IPS-NIHi11 (cell line): ENCODE measurements around the gene SNUPN.
A peak's percentile ranks its signal among the peaks of the same experiment; 100 is the strongest.

Experiments used
- DNase-seq: peaks from one replicate; pipeline ENCODE4 v3.0.0; 2012; ENCODE audit warnings: mixed read lengths, low spot score

Gene SNUPN

GRCh38 chr15:75625542-75626347 is at the start of gene SNUPN:
SNUPN (minus strand) TSS chr15:75625725; CDS start chr15:75621051, 4,674 bp downstream.
- DNase-seq = peak; percentile 97

GRCh38 chr15:75674366-75674765 is 48.8 kb upstream of the SNUPN start:
- DNase-seq = no peak

- no peak for DNase-seq
These were observed 48.1 kb upstream of the SNUPN start for GRCh38 chr15:75673426-75674235.

- peak; percentile 42 for DNase-seq
These were observed 47.3 kb upstream of the SNUPN start for GRCh38 chr15:75672646-75673425.

GRCh38 chr15:75671730-75672602 is 46.4 kb upstream of the SNUPN start:
- peak; percentile 48 for DNase-seq

- DNase-seq = no peak
These were observed 44.3 kb upstream of the SNUPN start for GRCh38 chr15:75669879-75670212.

GRCh38 chr15:75669191-75669878 is 43.8 kb upstream of the SNUPN start:
- no peak for DNase-seq

- DNase-seq = peak; percentile 49
These were observed 41.4 kb upstream of the SNUPN start for GRCh38 chr15:75666823-75667501.

GRCh38 chr15:75663931-75664421 is 38.5 kb upstream of the SNUPN start:
- DNase-seq = no peak

- DNase-seq = no peak
These were observed 37.4 kb upstream of the SNUPN start for GRCh38 chr15:75662823-75663519.

- DNase-seq = no peak
These were observed 36.2 kb upstream of the SNUPN start for GRCh38 chr15:75661756-75662140.

GRCh38 chr15:75661100-75661755 is 35.7 kb upstream of the SNUPN start:
- DNase-seq = peak; percentile 88

GRCh38 chr15:75659928-75660645 is 34.6 kb upstream of the SNUPN start:
- no peak for DNase-seq

- no peak for DNase-seq
These were observed 33.7 kb upstream of the SNUPN start for GRCh38 chr15:75659141-75659771.

GRCh38 chr15:75656813-75657212 is 31.3 kb upstream of the SNUPN start:
- DNase-seq = no peak

- DNase-seq = no peak
These were observed 30.8 kb upstream of the SNUPN start for GRCh38 chr15:75656331-75656730.

GRCh38 chr15:75655931-75656330 is 30.4 kb upstream of the SNUPN start:
- no peak for DNase-seq
